Measurements from ENCODE around the gene ADRB2.

The ADRB2 gene

GRCh38 chr5:148805326-148806290 lies 20.8 kb upstream of the ADRB2 start:
- DNase-seq = peak in 2 of 51 donors; percentile 6 to 23

- DNase-seq = no peak
Observed at GRCh38 chr5:148806520-148806931, 19.9 kb upstream of the ADRB2 start.

- no peak for DNase-seq
Observed at GRCh38 chr5:148807851-148808250, 18.6 kb upstream of the ADRB2 start.

- DNase-seq = no peak
Observed at GRCh38 chr5:148808864-148809642, 17.4 kb upstream of the ADRB2 start.

- no peak for DNase-seq
Observed at GRCh38 chr5:148809781-148810524, 16.5 kb upstream of the ADRB2 start.

GRCh38 chr5:148810823-148811222 lies 15.6 kb upstream of the ADRB2 start:
- DNase-seq = no peak

GRCh38 chr5:148811756-148812155 lies 14.7 kb upstream of the ADRB2 start:
- no peak for DNase-seq

GRCh38 chr5:148815086-148815485 lies 11.3 kb upstream of the ADRB2 start:
- DNase-seq = no peak

- no peak for DNase-seq
Observed at GRCh38 chr5:148815578-148815977, 10.8 kb upstream of the ADRB2 start.

GRCh38 chr5:148816357-148816756 lies 10.1 kb upstream of the ADRB2 start:
- DNase-seq = no peak

- DNase-seq = no peak
Observed at GRCh38 chr5:148816782-148817181, 9.6 kb upstream of the ADRB2 start.

GRCh38 chr5:148817606-148818005 lies 8.8 kb upstream of the ADRB2 start:
- DNase-seq = no peak

- DNase-seq = peak in 1 of 51 donors; percentile 12
Observed at GRCh38 chr5:148820461-148821395, 5.7 kb upstream of the ADRB2 start.

- no peak for DNase-seq
Observed at GRCh38 chr5:148823871-148824270, 2.5 kb upstream of the ADRB2 start.

GRCh38 chr5:148825716-148826052 lies 727 bp upstream of the ADRB2 start:
- DNase-seq = no peak

GRCh38 chr5:148826739-148827070 lies 294 bp downstream of the ADRB2 start:
- no peak for DNase-seq

- DNase-seq = no peak
Observed at GRCh38 chr5:148827723-148828122, 1.3 kb downstream of the ADRB2 start.

GRCh38 chr5:148828511-148829247 lies 2.3 kb downstream of the ADRB2 start:
- DNase-seq = no peak

GRCh38 chr5:148829248-148829594 lies 2.8 kb downstream of the ADRB2 start:
- DNase-seq = no peak

- DNase-seq = no peak
Observed at GRCh38 chr5:148829734-148830133, 3.3 kb downstream of the ADRB2 start.
